Measurements from ENCODE around the gene RGP1. TPM values are rescaled to one million over a fixed set of nuclear protein-coding genes. Genes with fewer than 3 reads are reported as not detected.

RGP1 gene
- total RNA-seq, 1 experiment from 2014 or later = 27.1 TPM

GRCh38 chr9:35725362-35725761, 23.7 kb upstream of the RGP1 start:
- no peaks in the 10 kb centered on the region for H3K27me3 ChIP-seq (replicated peaks; ENCODE audit: control insufficient read depth, insufficient read depth, low read length)
- POLR2A ChIA-PET = interaction anchor here (1.3 kb wide), 1 partner anchor 35 kb away, joined by 3 read pairs; the partner anchor contains the start of gene TPM2
- no peaks in the 10 kb centered on the region for H3K9me3 Mint-ChIP-seq (ENCODE audit: unreplicated experiment)
- no TSS peak for BruUV-seq (replicated peaks)
- TF ChIP-seq, protein P1, sequence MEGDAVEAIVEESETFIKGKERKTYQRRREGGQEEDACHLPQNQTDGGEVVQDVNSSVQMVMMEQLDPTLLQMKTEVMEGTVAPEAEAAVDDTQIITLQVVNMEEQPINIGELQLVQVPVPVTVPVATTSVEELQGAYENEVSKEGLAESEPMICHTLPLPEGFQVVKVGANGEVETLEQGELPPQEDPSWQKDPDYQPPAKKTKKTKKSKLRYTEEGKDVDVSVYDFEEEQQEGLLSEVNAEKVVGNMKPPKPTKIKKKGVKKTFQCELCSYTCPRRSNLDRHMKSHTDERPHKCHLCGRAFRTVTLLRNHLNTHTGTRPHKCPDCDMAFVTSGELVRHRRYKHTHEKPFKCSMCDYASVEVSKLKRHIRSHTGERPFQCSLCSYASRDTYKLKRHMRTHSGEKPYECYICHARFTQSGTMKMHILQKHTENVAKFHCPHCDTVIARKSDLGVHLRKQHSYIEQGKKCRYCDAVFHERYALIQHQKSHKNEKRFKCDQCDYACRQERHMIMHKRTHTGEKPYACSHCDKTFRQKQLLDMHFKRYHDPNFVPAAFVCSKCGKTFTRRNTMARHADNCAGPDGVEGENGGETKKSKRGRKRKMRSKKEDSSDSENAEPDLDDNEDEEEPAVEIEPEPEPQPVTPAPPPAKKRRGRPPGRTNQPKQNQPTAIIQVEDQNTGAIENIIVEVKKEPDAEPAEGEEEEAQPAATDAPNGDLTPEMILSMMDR (IDR thresholded peaks at IDR 0.05; ENCODE audit: insufficient read depth in 1 of 2, low read depth in 1 of 2, low read length in 1 of 2, severe bottlenecking in 1 of 2, unreplicated experiment in 1 of 2) = no peak
- H3K36me3 Mint-ChIP-seq (ENCODE audit: insufficient read depth, unreplicated experiment) = peaks cover 63% of the 10 kb centered on the region
- H3K9me3 ChIP-seq = no peaks in the 10 kb centered on the region
- no peaks in the 10 kb centered on the region for H3K4me1 Mint-ChIP-seq (ENCODE audit: low read depth, unreplicated experiment)
- no peak overlapping the region for H3K27ac Mint-ChIP-seq (ENCODE audit: unreplicated experiment)
- intact Hi-C loops (cut with micrococcal nuclease; ENCODE audit: unreplicated experiment) = no loop called here
- CTCF ChIA-PET = no interaction called here
- H3K4me1 ChIP-seq = peaks cover 42% of the 10 kb centered on the region
- peaks cover 7% of the 10 kb centered on the region for H3K36me3 ChIP-seq (ENCODE audit: control insufficient read depth, insufficient read depth, low read length)
- H3K27me3 Mint-ChIP-seq (ENCODE audit: insufficient read depth, unreplicated experiment) = no peaks in the 10 kb centered on the region
- H3K4me3 ChIP-seq (ENCODE audit: low read depth, low read length) = no peak overlapping the region
- no peak for DNase-seq
- H3K4me3 Mint-ChIP-seq (ENCODE audit: unreplicated experiment) = no peak overlapping the region

DNA sequence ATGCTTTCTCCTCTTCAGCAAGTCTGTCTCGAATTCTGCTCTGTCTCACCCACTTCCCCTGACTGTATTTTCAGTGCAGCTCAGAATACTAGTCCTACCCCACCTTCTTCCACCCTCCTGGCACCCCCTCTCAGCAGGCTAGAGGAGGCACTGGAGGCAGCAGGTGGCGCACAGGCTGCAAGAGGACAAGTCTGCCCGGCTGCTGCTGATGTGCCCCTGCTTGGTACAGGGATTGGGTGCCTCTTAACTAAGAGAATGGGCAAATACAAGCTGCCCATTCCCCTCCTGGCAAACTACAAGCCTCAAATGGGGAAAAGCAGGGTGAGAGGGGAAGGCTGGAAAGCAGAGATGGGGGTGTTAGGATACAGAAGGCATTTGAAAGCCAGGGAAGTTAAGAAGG, 22.2 kb upstream of the RGP1 start:
- no peaks in the 10 kb centered on the region for H3K27me3 Mint-ChIP-seq (ENCODE audit: insufficient read depth, unreplicated experiment)
- peak in 1 of 2 experiments; percentile 22 for DNase-seq
- TF ChIP-seq, protein P1 (IDR thresholded peaks at IDR 0.05; ENCODE audit: insufficient read depth in 1 of 2, low read depth in 1 of 2, low read length in 1 of 2, severe bottlenecking in 1 of 2, unreplicated experiment in 1 of 2) = peak in 1 of 2 experiments; percentile 3
- Histone ChIP-seq H3K4me1 (peaks cover 51% of the 10 kb centered on the region), H3K36me3 (ENCODE audit: control insufficient read depth, insufficient read depth, low read length) (peaks cover 7% of the 10 kb centered on the region), H3K4me3 (ENCODE audit: low read depth, low read length) (peak overlapping the region; percentile 34), H3K27me3 (replicated peaks; ENCODE audit: control insufficient read depth, insufficient read depth, low read length) (no peaks in the 10 kb centered on the region), H3K9me3 (no peaks in the 10 kb centered on the region)
- ChIA-PET CTCF (interaction anchor here (1.1 to 3.3 kb wide), 9 partner anchors 9 to 116 kb away, joined by 3 to 33 read pairs (median 6); partner anchors contain the start of genes ARHGEF39, GBA2 and RGP1), POLR2A (interaction anchor here (1.2 to 2.8 kb wide), 6 partner anchors 22 to 81 kb away, joined by 3 to 32 read pairs (median 18); partner anchors contain the start of genes ARHGEF39, CCDC107, GBA2 and RGP1)
- no peaks in the 10 kb centered on the region for H3K9me3 Mint-ChIP-seq (ENCODE audit: unreplicated experiment)
- no peak overlapping the region for H3K4me3 Mint-ChIP-seq (ENCODE audit: unreplicated experiment)
- H3K36me3 Mint-ChIP-seq (ENCODE audit: insufficient read depth, unreplicated experiment) = peaks cover 49% of the 10 kb centered on the region
- BruUV-seq (replicated peaks) = no TSS peak
- no peaks in the 10 kb centered on the region for H3K4me1 Mint-ChIP-seq (ENCODE audit: low read depth, unreplicated experiment)
- H3K27ac Mint-ChIP-seq (ENCODE audit: unreplicated experiment) = no peak overlapping the region
- intact Hi-C loops (cut with micrococcal nuclease; ENCODE audit: unreplicated experiment) = no loop called here

DNA sequence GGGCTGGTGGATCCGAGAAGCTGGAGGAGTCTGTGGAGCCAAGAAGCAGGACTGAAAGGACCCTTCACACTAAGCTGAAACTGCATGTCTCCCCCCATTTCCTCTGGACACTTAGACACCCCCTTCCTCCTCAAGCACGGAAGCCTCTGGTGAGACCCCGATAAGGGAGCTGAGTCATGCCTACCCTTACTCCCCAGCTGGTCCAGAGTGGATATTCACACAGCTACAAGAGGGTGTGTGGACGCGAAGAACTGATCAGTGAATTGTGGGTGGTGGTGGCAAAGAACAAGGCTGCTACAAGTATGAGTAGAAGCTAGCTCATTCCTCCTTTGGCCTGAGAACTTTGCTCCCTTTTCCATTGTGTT, 21.4 kb upstream of the RGP1 start:
- no peak overlapping the region for H3K27ac Mint-ChIP-seq (ENCODE audit: unreplicated experiment)
- TF ChIP-seq, protein P1 (IDR thresholded peaks at IDR 0.05; ENCODE audit: insufficient read depth in 1 of 2, low read depth in 1 of 2, low read length in 1 of 2, severe bottlenecking in 1 of 2, unreplicated experiment in 1 of 2) = no peak
- H3K4me1 Mint-ChIP-seq (ENCODE audit: low read depth, unreplicated experiment) = no peaks in the 10 kb centered on the region
- Histone ChIP-seq H3K4me1 (peaks cover 51% of the 10 kb centered on the region), H3K36me3 (ENCODE audit: control insufficient read depth, insufficient read depth, low read length) (peaks cover 5% of the 10 kb centered on the region), H3K9me3 (no peaks in the 10 kb centered on the region), H3K4me3 (ENCODE audit: low read depth, low read length) (peak overlapping the region; percentile 34), H3K27me3 (replicated peaks; ENCODE audit: control insufficient read depth, insufficient read depth, low read length) (no peaks in the 10 kb centered on the region)
- POLR2A ChIA-PET = interaction anchor here (0.6 to 2.8 kb wide), 22 partner anchors 16 to 1062 kb away, joined by 3 to 32 read pairs (median 4); partner anchors contain the start of genes ARHGEF39, CCDC107, GBA2 and RGP1
- peaks cover 49% of the 10 kb centered on the region for H3K36me3 Mint-ChIP-seq (ENCODE audit: insufficient read depth, unreplicated experiment)
- no peak for DNase-seq
- intact Hi-C loops (cut with micrococcal nuclease; ENCODE audit: unreplicated experiment) = loop anchor here (1.0 kb wide), 1 partner anchor 66 kb away; no protein-coding TSS in a partner anchor
- BruUV-seq (replicated peaks) = no TSS peak
- CTCF ChIA-PET = interaction anchor here (0.6 to 3.3 kb wide), 15 partner anchors 9 to 656 kb away, joined by 3 to 33 read pairs (median 5); partner anchors contain the start of genes ARHGEF39, CCDC107, GBA2 and HINT2
- no peak overlapping the region for H3K4me3 Mint-ChIP-seq (ENCODE audit: unreplicated experiment)
- no peaks in the 10 kb centered on the region for H3K27me3 Mint-ChIP-seq (ENCODE audit: insufficient read depth, unreplicated experiment)
- no peaks in the 10 kb centered on the region for H3K9me3 Mint-ChIP-seq (ENCODE audit: unreplicated experiment)

All from Caco-2 (cell line).